H9 (cell line): Measurements from ENCODE around the gene NPAS2. TPM values are rescaled to one million over a fixed set of nuclear protein-coding genes. Genes with fewer than 3 reads are reported as not detected.

Experiments
- DNase-seq: peaks from one replicate; pipeline ENCODE4 v3.0.0-alpha.2; 2017
- H2AFZ ChIP-seq: one replicate; pipeline ENCODE4 v1.6.1; 2013; ENCODE audit warnings: mild to moderate bottlenecking, low read length, control low read depth, moderate library complexity
- H2AK5ac ChIP-seq: 2 replicates; pipeline ENCODE4 v1.6.1; 2013; ENCODE audit warnings: low read length, control low read depth, mixed read lengths; ENCODE audit not compliant: insufficient read length
- H2BK120ac ChIP-seq: one replicate; pipeline ENCODE4 v1.6.1; 2013; ENCODE audit warnings: low read depth, mild to moderate bottlenecking, low read length, control low read depth, inconsistent platforms; ENCODE audit not compliant: poor library complexity, severe bottlenecking
- H2BK12ac ChIP-seq: 2 replicates; pipeline ENCODE4 v1.6.1; 2013; ENCODE audit warnings: low read length, control low read depth, mixed read lengths, low read depth; ENCODE audit not compliant: insufficient read length
- H2BK15ac ChIP-seq: 2 replicates; pipeline ENCODE4 v1.6.1; 2013; ENCODE audit warnings: low read depth, low read length, control low read depth
- H2BK20ac ChIP-seq: one replicate; pipeline ENCODE4 v1.6.1; 2013; ENCODE audit warnings: low read depth, mild to moderate bottlenecking, low read length, control low read depth, inconsistent platforms; ENCODE audit not compliant: poor library complexity, severe bottlenecking
- H2BK5ac ChIP-seq: 2 replicates; pipeline ENCODE4 v1.6.1; 2013; ENCODE audit warnings: low read length, control low read depth, mixed read lengths; ENCODE audit not compliant: insufficient read length
- H3K14ac ChIP-seq: 2 replicates; pipeline ENCODE4 v1.6.1; 2013; ENCODE audit warnings: low read length, control low read depth; ENCODE audit not compliant: insufficient read depth
- H3K18ac ChIP-seq: 2 replicates; pipeline ENCODE4 v1.6.1; 2013; ENCODE audit warnings: low read depth, mild to moderate bottlenecking, mixed read lengths, low read length, control low read depth; ENCODE audit not compliant: insufficient read length
- H3K23ac ChIP-seq: 2 replicates; pipeline ENCODE4 v1.6.1; 2013; ENCODE audit warnings: low read length, control low read depth, mixed read lengths, low read depth; ENCODE audit not compliant: insufficient read length
- H3K23me2 ChIP-seq: 2 replicates; pipeline ENCODE4 v1.6.1; 2013; ENCODE audit warnings: low read depth, mild to moderate bottlenecking, mixed read lengths, low read length, control low read depth; ENCODE audit not compliant: insufficient read length, poor library complexity, severe bottlenecking
- H3K27ac ChIP-seq: 2 replicates; pipeline ENCODE4 v1.5.1; 2013; ENCODE audit warnings: low read length, control low read depth, mixed read lengths, low read depth; ENCODE audit not compliant: insufficient read length
- H3K27me3 ChIP-seq: 2 replicates; pipeline ENCODE4 v1.6.1; 2013; ENCODE audit warnings: low read length, control low read depth, inconsistent platforms; ENCODE audit not compliant: insufficient read depth
- H3K4ac ChIP-seq: 2 replicates; pipeline ENCODE4 v1.6.1; 2013; ENCODE audit warnings: low read depth, mild to moderate bottlenecking, control low read depth, inconsistent platforms, low read length, moderate library complexity
- H3K4me1 ChIP-seq: 2 replicates; pipeline ENCODE4 v1.6.1; 2013; ENCODE audit warnings: low read length, control low read depth, inconsistent platforms; ENCODE audit not compliant: insufficient read depth
- H3K4me2 ChIP-seq: 2 replicates; pipeline ENCODE4 v1.6.1; 2013; ENCODE audit warnings: low read length, control low read depth, mixed read lengths; ENCODE audit not compliant: insufficient read length, insufficient read depth
- H3K56ac ChIP-seq: 2 replicates; pipeline ENCODE4 v1.6.1; 2013; ENCODE audit warnings: low read depth, mild to moderate bottlenecking, mixed read lengths, low read length, control low read depth; ENCODE audit not compliant: insufficient read length
- H3K79me1 ChIP-seq: 2 replicates; pipeline ENCODE4 v1.6.1; 2013; ENCODE audit warnings: low read depth, mild to moderate bottlenecking, moderate library complexity, low read length, control low read depth, inconsistent platforms; ENCODE audit not compliant: insufficient read depth, poor library complexity, severe bottlenecking
- H3K79me2 ChIP-seq: 2 replicates; pipeline ENCODE4 v1.6.1; 2013; ENCODE audit warnings: low read length, control low read depth, inconsistent platforms; ENCODE audit not compliant: insufficient read depth
- H3K9ac ChIP-seq: 2 replicates; pipeline ENCODE4 v1.6.1; 2013; ENCODE audit warnings: low read length, control low read depth, mixed read lengths; ENCODE audit not compliant: insufficient read length; ENCODE audit errors: extremely low read depth
- H3K9me3 ChIP-seq: one replicate; pipeline ENCODE4 v1.6.1; 2013; ENCODE audit warnings: low read depth, low read length, inconsistent platforms; ENCODE audit not compliant: control insufficient read depth
- H3T11ph ChIP-seq: one replicate; pipeline ENCODE4 v1.6.1; 2013; ENCODE audit warnings: mild to moderate bottlenecking, low read length, control low read depth, inconsistent platforms
- H4K20me1 ChIP-seq: one replicate; pipeline ENCODE4 v1.6.1; 2013; ENCODE audit not compliant: control insufficient read depth, insufficient read length, insufficient read depth
- H4K5ac ChIP-seq: 2 replicates; pipeline ENCODE4 v1.6.1; 2013; ENCODE audit warnings: low read depth, mild to moderate bottlenecking, mixed read lengths, low read length, control low read depth; ENCODE audit not compliant: insufficient read length
- H4K8ac ChIP-seq: replicated peaks from 2 replicates; pipeline ENCODE4 v1.6.1; 2013; ENCODE audit warnings: low read length, control low read depth, mixed read lengths, low read depth; ENCODE audit not compliant: insufficient read length
- H4K91ac ChIP-seq: 2 replicates; pipeline ENCODE4 v1.6.1; 2013; ENCODE audit warnings: low read depth, mild to moderate bottlenecking, moderate library complexity, mixed read lengths, low read length, control low read depth; ENCODE audit not compliant: insufficient read length
- H3K27ac Mint-ChIP-seq, 3 experiments: 2 replicates in 2 of 3; 3 replicates in 1 of 3; pipeline ENCODE4 v1.8.0; 2020 to 2021; ENCODE audit warnings: mixed read lengths in 3 of 3, mild to moderate bottlenecking in 1 of 3, moderate library complexity in 1 of 3
- H3K27me3 Mint-ChIP-seq: 2 replicates; pipeline ENCODE4 v1.8.0; 2021; ENCODE audit warnings: low read depth, mild to moderate bottlenecking, moderate library complexity, mixed read lengths
- H3K36me3 Mint-ChIP-seq, 3 experiments: 2 replicates in 2 of 3; 3 replicates in 1 of 3; pipeline ENCODE4 v1.8.0; 2020 to 2021; ENCODE audit warnings: low read depth in 3 of 3, mixed read lengths in 3 of 3; ENCODE audit not compliant: insufficient read depth in 1 of 3
- H3K4me1 Mint-ChIP-seq, 2 experiments: 2 replicates each; pipeline ENCODE4 v1.8.0; 2020; ENCODE audit warnings: mixed read lengths in 2 of 2
- H3K4me3 Mint-ChIP-seq, 2 experiments: 2 replicates in 1 of 2; 3 replicates in 1 of 2; pipeline ENCODE4 v1.8.0; 2020 to 2021; ENCODE audit warnings: mild to moderate bottlenecking in 2 of 2, mixed read lengths in 2 of 2, moderate library complexity in 1 of 2
- H3K9me3 Mint-ChIP-seq, 2 experiments: 2 replicates in 1 of 2; 3 replicates in 1 of 2; pipeline ENCODE4 v1.8.0; 2020; ENCODE audit warnings: mild to moderate bottlenecking in 2 of 2, mixed read lengths in 2 of 2, moderate library complexity in 1 of 2
- CTCF ChIP-seq: fragments of 200-600 bp; sonication (generic); conservative IDR thresholded peaks from 3 replicates; pipeline ENCODE4 v1.8.0; 2021; ENCODE audit warnings: antibody characterized with exemption, mild to moderate bottlenecking
- WGBS: extraction: QIAGEN DNeasy Blood & Tissue Kit; methylation state at CpG from one replicate; pipeline ENCODE4 v1.1.7; 2013; ENCODE audit warnings: missing lambda C conversion rate, low lambda C conversion rate, mixed read lengths; ENCODE audit not compliant: insufficient read length; ENCODE audit errors: extremely low coverage; 5-methylcytosine and 5-hydroxymethylcytosine counted together
- total RNA-seq: library from RNA; stranded (reverse); gene quantifications from 2 replicates; pipeline ENCODE4 v1.2.1, GENCODE V29; 2021

Gene NPAS2
- total RNA-seq, 1 experiment from 2014 or later: 1.3 TPM

DNA sequence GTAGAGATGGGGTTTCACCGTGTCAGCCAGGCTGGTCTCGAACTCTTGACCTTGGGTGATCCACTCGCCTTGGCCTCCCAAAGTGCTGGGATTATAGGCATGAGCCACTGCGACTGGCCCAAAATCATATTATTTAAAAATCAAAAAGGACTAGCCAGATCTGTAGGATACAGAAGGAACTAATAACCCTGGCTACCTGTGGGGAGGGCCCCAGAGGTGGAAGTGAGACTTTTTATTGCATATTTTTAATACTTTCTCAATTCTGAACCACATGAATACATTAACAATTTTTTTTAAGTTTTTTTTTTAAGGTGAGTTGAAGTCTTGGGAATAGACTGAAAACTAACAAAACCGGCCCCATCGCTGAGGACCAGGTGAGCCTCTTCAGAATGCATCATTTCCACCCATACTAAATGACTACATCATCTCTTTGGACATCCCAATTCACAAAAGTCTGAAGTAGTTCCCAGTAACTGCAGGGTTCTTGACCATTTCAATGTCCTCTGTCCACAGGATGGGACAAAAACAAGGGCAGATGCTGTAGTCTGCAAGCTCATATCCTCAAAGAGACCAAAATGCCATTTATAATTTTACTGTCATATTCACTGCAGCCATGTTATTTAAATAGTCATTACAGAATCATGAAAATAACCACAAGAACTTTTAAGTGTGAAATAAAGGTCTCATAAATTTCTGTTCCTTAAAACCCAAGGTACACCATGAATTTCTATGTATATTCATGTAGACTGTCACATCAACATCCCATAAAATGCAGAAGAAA is 203.6 kb downstream of the NPAS2 start:
- H4K20me1 ChIP-seq: no peaks in the 10 kb centered on the region
- H2BK12ac ChIP-seq: no peak overlapping the region
- Mint-ChIP-seq H3K27ac (no peak overlapping the region), H3K4me1 (peaks cover 14 to 20% of the 10 kb centered on the region in 2 experiments), H3K4me3 (no peak overlapping the region), H3K9me3 (no peaks in the 10 kb centered on the region), H3K27me3 (no peaks in the 10 kb centered on the region; the same call in 1 of the 2 replicates), H3K36me3 (peaks cover 22 to 47% (median 31%) of the 10 kb centered on the region in 3 experiments)
- H3T11ph ChIP-seq: no peak overlapping the region
- WGBS: no CpG with 5 or more reads among the region's 6 CpGs
- no peak for DNase-seq
- H3K27me3 ChIP-seq: no peaks in the 10 kb centered on the region
- no peak overlapping the region for H4K8ac ChIP-seq
- no peak overlapping the region for H2BK15ac ChIP-seq
- H2AK5ac ChIP-seq: no peak overlapping the region
- no peak overlapping the region for H2BK5ac ChIP-seq
- no peak overlapping the region for H3K56ac ChIP-seq
- H3K79me1 ChIP-seq: no peaks in the 10 kb centered on the region
- H3K4ac ChIP-seq: no peak overlapping the region
- H4K91ac ChIP-seq: no peak overlapping the region
- H3K14ac ChIP-seq: no peak overlapping the region
- no peak overlapping the region for H3K27ac ChIP-seq
- no peaks in the 10 kb centered on the region for H3K4me1 ChIP-seq
- no peak overlapping the region for H4K5ac ChIP-seq
- no peaks in the 10 kb centered on the region for H3K79me2 ChIP-seq
- H3K4me2 ChIP-seq: no peak overlapping the region
- TF ChIP-seq CTCF: no peak
- H2BK20ac ChIP-seq: no peak overlapping the region
- no peak overlapping the region for H3K18ac ChIP-seq
- no peak overlapping the region for H2BK120ac ChIP-seq
- H3K9ac ChIP-seq: no peak overlapping the region
- no peaks in the 10 kb centered on the region for H3K23me2 ChIP-seq
- no peaks in the 10 kb centered on the region for H3K9me3 ChIP-seq
- H3K23ac ChIP-seq: no peak overlapping the region
- H2AFZ ChIP-seq: no peak overlapping the region
